GM12874 (cell line): ENCODE measurements around the gene TST.

ENCODE experiments used
- CTCF ChIP-seq: IDR thresholded peaks from 2 replicates; pipeline ENCODE4 v1.5.1; 2011; ENCODE audit warnings: low read depth, mild to moderate bottlenecking, control low read depth, low read length, moderate library complexity; ENCODE audit not compliant: insufficient read depth

Gene TST

GRCh38 chr22:37010174-37010573, 9.1 kb downstream of the TST start:
- no peak for TF ChIP-seq CTCF

GRCh38 chr22:37009490-37009889, 9.8 kb downstream of the TST start:
- no peak for TF ChIP-seq CTCF

GRCh38 chr22:37008365-37008764, 10.9 kb downstream of the TST start:
- TF ChIP-seq CTCF = no peak

GRCh38 chr22:37007651-37008050, 11.6 kb downstream of the TST start:
- no peak for TF ChIP-seq CTCF

GRCh38 chr22:37002633-37003032, 16.6 kb downstream of the TST start:
- no peak for TF ChIP-seq CTCF

GRCh38 chr22:37001826-37002225, 17.4 kb downstream of the TST start:
- TF ChIP-seq CTCF = no peak

- no peak for TF ChIP-seq CTCF
Measured at GRCh38 chr22:37000676-37001534, 18.3 kb downstream of the TST start.

GRCh38 chr22:36999463-36999862, 19.8 kb downstream of the TST start:
- no peak for TF ChIP-seq CTCF
